ENCODE data around the gene MMP23B. TPM values are rescaled to one million over a fixed set of nuclear protein-coding genes. Genes with fewer than 3 reads are reported as not detected.

The MMP23B gene
- total RNA-seq, 4 donors from 2014 or later = 10.0 to 97.3 (median 43.7) TPM

GRCh38 chr1:1683104-1683905 lies 51.3 kb downstream of the MMP23B start:
- no peak for TF ChIP-seq POLR2A (IDR thresholded peaks at IDR 0.05)
- TF ChIP-seq CTCF (IDR thresholded peaks at IDR 0.05) = no peak
- H3K36me3 ChIP-seq = no peaks in the 10 kb centered on the region
- no peak overlapping the region for H3K27ac ChIP-seq
- intact Hi-C loops (cut with DNase I; ENCODE audit: low total_unique reads) = no loop called here
- H3K4me3 ChIP-seq = no peak overlapping the region
- peaks cover 0 to 5% of the 10 kb centered on the region in 2 donors for H3K4me1 ChIP-seq
- H3K9me3 ChIP-seq = no peaks in the 10 kb centered on the region
- no peak for DNase-seq
- H3K27me3 ChIP-seq = no peaks in the 10 kb centered on the region

Other genes with a start within 250 kb of the MMP23B start
- 100 to 1,000 TPM; 207 to 351 (median 281) TPM for gene CCNL2, start 232.8 kb upstream of the MMP23B start, total RNA-seq
- gene MRPL20, start 224.9 kb upstream of the MMP23B start, total RNA-seq = 100 to 1,000 TPM in 1 of 4 donors, 10 to 100 TPM in 3; 34.3 to 114 (median 65.1) TPM
- gene ANKRD65, start 210.9 kb upstream of the MMP23B start, total RNA-seq = 10 to 100 TPM in 2 of 4 donors, 1 to 10 TPM in 2; 1.3 to 20.0 (median 6.7) TPM
- gene VWA1, start 196.5 kb upstream of the MMP23B start, total RNA-seq = 10 to 100 TPM; 15.6 to 67.1 (median 47.1) TPM
- 1 to 10 TPM in 2 of 4 donors, under 1 TPM in 1, not detected in 1; 0.77 to 3.8 (median 1.7) TPM for gene ATAD3C, start 182.5 kb upstream of the MMP23B start, total RNA-seq
- gene ATAD3B, start 160.4 kb upstream of the MMP23B start, total RNA-seq = 10 to 100 TPM in 3 of 4 donors, 1 to 10 TPM in 1; 2.1 to 20.5 (median 17.8) TPM
- gene ATAD3A, start 120.0 kb upstream of the MMP23B start, total RNA-seq = 10 to 100 TPM in 3 of 4 donors, 1 to 10 TPM in 1; 1.8 to 14.8 (median 11.7) TPM
- gene TMEM240, start 91.5 kb upstream of the MMP23B start, total RNA-seq = 10 to 100 TPM in 1 of 4 donors, 1 to 10 TPM in 1, not detected in 2; 9.4 to 16.3 TPM
- 100 to 1,000 TPM in 2 of 4 donors, 10 to 100 TPM in 2; 44.0 to 273 (median 78.4) TPM for gene SSU72, start 57.3 kb upstream of the MMP23B start, total RNA-seq
- gene FNDC10, start 32.0 kb upstream of the MMP23B start, total RNA-seq = under 1 TPM in 2 of 4 donors, not detected in 2; 0.40 to 0.48 TPM
- 10 to 100 TPM; 43.0 to 78.2 (median 57.6) TPM for gene MIB2, start 16.7 kb upstream of the MMP23B start, total RNA-seq
- gene CDK11B, start 26.8 kb downstream of the MMP23B start, total RNA-seq = 10 to 100 TPM in 2 of 4 donors, 1 to 10 TPM in 2; 6.8 to 28.5 (median 11.8) TPM
- 10 to 100 TPM; 19.1 to 59.2 (median 52.5) TPM for gene SLC35E2B, start 60.6 kb downstream of the MMP23B start, total RNA-seq
- gene CDK11A, start 92.2 kb downstream of the MMP23B start, total RNA-seq = 10 to 100 TPM in 2 of 4 donors, 1 to 10 TPM in 2; 1.8 to 60.0 (median 7.5) TPM
- gene NADK, start 146.3 kb downstream of the MMP23B start, total RNA-seq = 10 to 100 TPM; 40.1 to 76.9 (median 51.8) TPM

Data from uterus (tissue), 4 donors.